B cell (primary cell): ENCODE data around the gene RAD51B. TPM values are rescaled to one million over a fixed set of nuclear protein-coding genes. Genes with fewer than 3 reads are reported as not detected.

Experiments used
- ATAC-seq: fragments of 200-7000 bp; cut with Tn5 transposase; one replicate; pipeline ENCODE4 v1.10.0; 2021; ENCODE audit warnings: low read depth, mild to moderate bottlenecking, moderate number of reproducible peaks, moderate library complexity
- CTCF ChIA-PET: fragments of 350-600 bp; sonication (Branson Sonifier 250); formaldehyde crosslinking; loops from one replicate; lab custom pipeline; 2021; ENCODE audit warnings: antibody characterized with exemption, inconsistent platforms; lab: Charles Lee
- POLR2A ChIA-PET: fragments of 350-600 bp; sonication (Branson Sonifier 250); formaldehyde crosslinking; loops from one replicate; lab custom pipeline; 2021; ENCODE audit warnings: antibody characterized with exemption; lab: Charles Lee
- DNase-seq: peaks from one replicate; pipeline ENCODE4 v3.0.0; 2013
- H2AFZ ChIP-seq: 2 replicates; pipeline ENCODE4 v1.6.1; 2012; ENCODE audit warnings: mild to moderate bottlenecking, low read depth, low read length; ENCODE audit not compliant: insufficient read depth, poor library complexity, severe bottlenecking
- H3K27ac ChIP-seq, 2 donors: 1 replicate in 1 of 2; 2 replicates in 1 of 2; pipeline ENCODE4 v1.5.1; 2012 to 2013; ENCODE audit warnings: low read length in 2 of 2, mild to moderate bottlenecking in 2 of 2, moderate library complexity in 1 of 2
- H3K27me3 ChIP-seq, 4 experiments: fragments of 200-600 bp in 1 of 4; sonication (generic) in 1 of 4; replicated peaks in 1 of 4; 1 replicate in 2 of 4; 2 replicates in 2 of 4; pipeline versions ENCODE4 v1.6.1 to v1.7.0; 2013 to 2016; ENCODE audit warnings: low read length in 3 of 4, mild to moderate bottlenecking in 2 of 4, mixed read lengths in 1 of 4, moderate library complexity in 1 of 4; ENCODE audit not compliant: insufficient read depth in 4 of 4, control insufficient read depth in 3 of 4; ENCODE audit errors: control extremely low read depth in 1 of 4
- H3K36me3 ChIP-seq, 2 experiments: replicated peaks in 1 of 2; 1 replicate in 1 of 2; 2 replicates in 1 of 2; pipeline versions ENCODE4 v1.6.1 to v1.7.1; 2013; ENCODE audit warnings: low read length in 1 of 2; ENCODE audit not compliant: insufficient read depth in 2 of 2, control insufficient read depth in 1 of 2; ENCODE audit errors: control extremely low read depth in 1 of 2, extremely low read depth in 1 of 2
- H3K4me1 ChIP-seq, 2 donors: fragments of 200-600 bp in 1 of 2; sonication (generic) in 1 of 2; 1 replicate in 1 of 2; 2 replicates in 1 of 2; pipeline versions ENCODE4 v1.5.1 to v1.6.1; 2013 to 2017; ENCODE audit warnings: low read length in 2 of 2; ENCODE audit not compliant: control insufficient read depth in 2 of 2, insufficient read depth in 2 of 2
- H3K4me2 ChIP-seq: replicated peaks from 2 replicates; pipeline ENCODE3; 2012; ENCODE audit warnings: mild to moderate bottlenecking, low read depth, low read length; ENCODE audit not compliant: poor library complexity, severe bottlenecking
- H3K4me3 ChIP-seq, 5 experiments: fragments of 200-600 bp in 1 of 5; sonication (generic) in 1 of 5; 1 replicate in 3 of 5; 2 replicates in 2 of 5; pipeline versions ENCODE4 v1.5.1 to v1.7.0; 2011 to 2016; ENCODE audit warnings: low read length in 4 of 5, mild to moderate bottlenecking in 4 of 5, low read depth in 2 of 5, control low read depth in 1 of 5, moderate library complexity in 1 of 5; ENCODE audit not compliant: insufficient read depth in 1 of 5; ENCODE audit errors: control extremely low read depth in 1 of 5, extremely low read depth in 1 of 5
- H3K79me2 ChIP-seq: fragments of 200-600 bp; sonication (generic); one replicate; pipeline ENCODE4 v1.6.0; 2016; ENCODE audit warnings: low read length; ENCODE audit not compliant: control insufficient read depth, insufficient read depth
- H3K9ac ChIP-seq: fragments of 200-600 bp; sonication (generic); 2 replicates; pipeline ENCODE4 v1.6.1; 2017; ENCODE audit warnings: mild to moderate bottlenecking, low read length, moderate library complexity
- H3K9me3 ChIP-seq, 3 donors: one replicate each; pipeline versions ENCODE4 v1.6.1 to v1.7.1; 2013; ENCODE audit warnings: low read length in 2 of 3; ENCODE audit not compliant: control insufficient read depth in 2 of 3, insufficient read depth in 1 of 3; ENCODE audit errors: control extremely low read depth in 1 of 3
- H4K20me1 ChIP-seq: 2 replicates; pipeline ENCODE4 v1.6.0; 2012; ENCODE audit warnings: mild to moderate bottlenecking, low read length; ENCODE audit not compliant: insufficient read depth, control insufficient read depth, poor library complexity, severe bottlenecking
- H3K27ac Mint-ChIP-seq: one replicate; pipeline ENCODE4 v1.8.0; 2021; ENCODE audit warnings: mixed read lengths
- H3K27me3 Mint-ChIP-seq: one replicate; pipeline ENCODE4 v1.8.0; 2021; ENCODE audit warnings: mixed read lengths
- H3K4me1 Mint-ChIP-seq: one replicate; pipeline ENCODE4 v1.8.0; 2021; ENCODE audit warnings: mixed read lengths
- H3K4me3 Mint-ChIP-seq: one replicate; pipeline ENCODE4 v1.8.0; 2021; ENCODE audit warnings: mixed read lengths
- H3K9me3 Mint-ChIP-seq: one replicate; pipeline ENCODE4 v1.8.0; 2022; ENCODE audit warnings: mixed read lengths; ENCODE audit not compliant: insufficient read depth
- CTCF ChIP-seq: fragments of 200-600 bp; IDR thresholded peaks from one replicate; pipeline ENCODE4 v1.8.0; 2022; ENCODE audit warnings: antibody characterized with exemption, mild to moderate bottlenecking
- EZH2 ChIP-seq: IDR thresholded peaks from 2 replicates; pipeline ENCODE4 v1.6.1; 2012; ENCODE audit warnings: borderline replicate concordance, low read depth, mild to moderate bottlenecking, moderate library complexity, low read length; ENCODE audit not compliant: insufficient read depth, poor library complexity, severe bottlenecking
- WGBS: methylation state at CpG from one replicate; pipeline ENCODE4 v1.1.5; 2013; ENCODE audit warnings: missing lambda C conversion rate; ENCODE audit not compliant: insufficient coverage; 5-methylcytosine and 5-hydroxymethylcytosine counted together
- intact Hi-C: fragments of 100-400 bp; cut with micrococcal nuclease; formaldehyde crosslinking; loops from one replicate; pipeline ENCODE4 v1.10.0; 2022
- polyA plus RNA-seq: library from polyadenylated mRNA; depleted of rRNA; stranded (reverse); fragments of >200 nt; gene quantifications from 2 replicates; pipeline ENCODE4 v1.2.3, GENCODE V29; 2012
- total RNA-seq, 2 donors: library from RNA; stranded (reverse); fragments of 120-200 nt in 1 of 2; gene quantifications; 1 replicate in 1 of 2; 2 replicates in 1 of 2; pipeline versions ENCODE4 v1.2.3 to v1.2.4, GENCODE V29; 2013 to 2022

The RAD51B gene
- total and polyA plus RNA-seq, 2 donors (not counting 1 experiment from before 2014, with no cell fraction given), result 6.5 to 60.6 TPM

GRCh38 chr14:68654471-68654941 lies 834.9 kb downstream of the RAD51B start:
- Mint-ChIP-seq H3K27me3 (no peaks in the 10 kb centered on the region), H3K27ac (peak overlapping the region; percentile 21), H3K9me3 (no peaks in the 10 kb centered on the region), H3K4me3 (no peak overlapping the region), H3K4me1 (peaks cover 12% of the 10 kb centered on the region)
- TF ChIP-seq CTCF (no peak), EZH2 (no peak)
- H3K27ac ChIP-seq, result no peak overlapping the region
- no peak overlapping the region for H2AFZ ChIP-seq
- H3K9me3 ChIP-seq, result peaks cover 0 to 5% (median 0%) of the 10 kb centered on the region in 3 donors
- H3K79me2 ChIP-seq, result peaks cover 10% of the 10 kb centered on the region
- WGBS, result 60% methylated on average over 8 of the region's 9 CpGs
- no peak overlapping the region for H3K9ac ChIP-seq
- DNase-seq (no peak), ATAC-seq (no peak)
- POLR2A ChIA-PET, result no interaction called here
- no peaks in the 10 kb centered on the region for H3K27me3 ChIP-seq
- no peak overlapping the region for H3K4me3 ChIP-seq
- H4K20me1 ChIP-seq, result no peaks in the 10 kb centered on the region
- H3K4me2 ChIP-seq, result peak overlapping the region; percentile 14
- peaks cover 0 to 3% of the 10 kb centered on the region in 2 experiments for H3K36me3 ChIP-seq
- intact Hi-C loops, result no loop called here
- peaks cover 16 to 20% of the 10 kb centered on the region in 2 donors for H3K4me1 ChIP-seq
- CTCF ChIA-PET, result interaction anchor here (1.4 to 3.2 kb wide), 3 partner anchors 246 to 405 kb away, joined by 3 to 13 read pairs (median 4); no protein-coding TSS in a partner anchor

- DNase-seq (no peak), ATAC-seq (no peak)
- POLR2A ChIA-PET, result no interaction called here
- Histone ChIP-seq H3K9ac (no peak overlapping the region), H2AFZ (no peak overlapping the region), H3K4me3 (no peak overlapping the region), H3K36me3 (peaks cover 0 to 3% of the 10 kb centered on the region in 2 experiments), H3K9me3 (peaks cover 0 to 5% (median 0%) of the 10 kb centered on the region in 3 donors), H4K20me1 (no peaks in the 10 kb centered on the region), H3K79me2 (peaks cover 10% of the 10 kb centered on the region), H3K27ac (no peak overlapping the region), H3K4me1 (peaks cover 16 to 20% of the 10 kb centered on the region in 2 donors), H3K4me2 (peak overlapping the region; percentile 31), H3K27me3 (no peaks in the 10 kb centered on the region)
- intact Hi-C loops, result no loop called here
- peaks cover 12% of the 10 kb centered on the region for H3K4me1 Mint-ChIP-seq
- no peaks in the 10 kb centered on the region for H3K27me3 Mint-ChIP-seq
- 57% methylated on average over 11 of the region's 19 CpGs for WGBS
- CTCF ChIA-PET, result interaction anchor here (1.4 to 3.2 kb wide), 3 partner anchors 247 to 406 kb away, joined by 3 to 13 read pairs (median 4); no protein-coding TSS in a partner anchor
- H3K4me3 Mint-ChIP-seq, result no peak overlapping the region
- H3K27ac Mint-ChIP-seq, result no peak overlapping the region
- TF ChIP-seq CTCF, result no peak
- TF ChIP-seq EZH2, result no peak
- no peaks in the 10 kb centered on the region for H3K9me3 Mint-ChIP-seq
Measured at GRCh38 chr14:68655021-68655831, 835.6 kb downstream of the RAD51B start.
